ENCODE results near the gene NLN.
"Not testable (repeated sequence)": the region's sequence is repeated elsewhere in the genome, so short reads cannot be mapped to it uniquely, and the experiment has no call there.

Gene NLN

DNA sequence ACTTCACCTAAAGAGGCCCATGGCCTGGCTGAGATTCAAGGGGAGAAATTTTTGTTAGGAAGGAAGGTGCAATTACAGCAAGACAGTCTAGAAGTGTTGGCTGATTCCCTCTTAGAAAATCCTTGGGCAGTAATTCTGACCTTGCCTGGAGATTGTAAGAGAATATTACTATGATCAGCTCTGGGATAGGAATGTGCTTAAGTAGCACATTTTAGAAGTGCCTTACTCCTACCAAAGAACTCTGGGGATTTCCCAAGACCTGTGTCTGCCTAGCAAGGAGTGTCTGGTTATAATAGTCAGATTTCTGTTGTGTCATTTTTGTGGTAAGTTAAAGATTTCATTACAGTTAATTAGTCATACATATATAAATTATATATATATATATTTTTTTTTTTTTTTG is 52.3 kb downstream of the NLN start:
- Histone ChIP-seq H3K9ac (ENCODE audit: low read depth, low read length) (no peak overlapping the region), H3K4me1 (ENCODE audit: control insufficient read depth, insufficient read depth, low read length) (no peaks in the 10 kb centered on the region), H3K27ac (ENCODE audit: low read depth, low read length) (no peak overlapping the region), H3K4me3 (ENCODE audit: low read depth, low read length) (no peak overlapping the region), H3K9me3 (ENCODE audit: control insufficient read depth, insufficient read depth, low read length) (no peaks in the 10 kb centered on the region), H3K27me3 (ENCODE audit: control insufficient read depth, insufficient read depth, low read length) (no peaks in the 10 kb centered on the region), H3K36me3 (ENCODE audit: control insufficient read depth, insufficient read depth, low read length) (peaks cover 61% of the 10 kb centered on the region)

DNA sequence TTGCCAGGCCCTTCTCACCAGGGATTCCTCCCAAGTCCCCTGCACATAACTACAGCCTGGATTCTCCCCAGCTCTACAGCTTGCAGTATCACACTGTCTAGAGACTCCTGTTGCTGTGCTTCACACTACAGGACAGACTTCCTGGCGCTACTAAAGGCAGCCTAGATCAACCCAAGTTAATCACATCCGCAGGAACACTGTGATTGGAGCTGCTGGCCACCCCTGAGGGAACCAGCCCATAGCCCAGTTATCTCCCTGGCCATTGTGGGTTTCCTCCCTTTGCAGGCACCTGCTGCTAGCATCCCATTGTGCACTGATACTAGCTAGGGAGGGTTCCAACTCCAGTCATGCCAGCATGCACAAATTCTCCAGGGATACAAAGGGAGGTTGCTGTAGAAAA is 53.5 kb downstream of the NLN start:
- no peak overlapping the region for H3K4me3 ChIP-seq (ENCODE audit: low read depth, low read length)
- no peaks in the 10 kb centered on the region for H3K4me1 ChIP-seq (ENCODE audit: control insufficient read depth, insufficient read depth, low read length)
- H3K27me3 ChIP-seq (ENCODE audit: control insufficient read depth, insufficient read depth, low read length): no peaks in the 10 kb centered on the region
- no peaks in the 10 kb centered on the region for H3K9me3 ChIP-seq (ENCODE audit: control insufficient read depth, insufficient read depth, low read length)
- no peak overlapping the region for H3K9ac ChIP-seq (ENCODE audit: low read depth, low read length)
- H3K27ac ChIP-seq (ENCODE audit: low read depth, low read length): peak overlapping the region; percentile 9
- peaks cover 61% of the 10 kb centered on the region for H3K36me3 ChIP-seq (ENCODE audit: control insufficient read depth, insufficient read depth, low read length)

DNA sequence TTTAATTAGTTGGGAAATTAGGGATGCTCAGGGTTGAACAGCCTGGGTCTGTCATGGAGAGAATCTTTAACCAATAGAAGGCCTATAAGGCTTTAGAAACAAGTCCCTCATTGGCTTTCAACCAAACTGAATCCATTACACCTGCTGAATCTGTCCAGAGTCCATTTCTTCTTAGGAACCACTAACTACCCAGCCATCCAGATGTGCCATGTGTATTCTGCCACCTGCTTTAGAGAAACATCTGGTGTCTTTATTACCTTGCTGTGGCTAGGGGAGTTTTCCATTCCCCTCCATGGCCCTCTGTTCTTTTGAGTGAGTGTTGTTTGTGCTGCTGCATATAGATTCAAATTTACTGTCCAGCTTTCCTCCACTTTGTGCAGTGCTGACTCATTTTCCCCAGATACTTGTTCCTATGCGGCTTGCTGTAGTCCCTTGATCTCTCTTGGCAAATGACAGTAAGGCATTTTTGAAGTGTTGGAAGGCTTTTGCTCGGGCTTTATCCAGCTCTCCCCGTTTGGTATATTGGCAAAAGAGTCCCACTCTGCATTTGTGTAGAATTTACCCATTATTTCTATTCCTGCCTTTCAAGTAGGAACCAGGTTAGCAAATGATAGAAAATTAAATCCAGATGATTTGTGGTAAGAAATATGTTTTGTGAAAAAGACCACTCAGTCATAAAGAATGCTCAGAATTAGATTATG is 54.6 kb downstream of the NLN start:
- no peaks in the 10 kb centered on the region for H3K9me3 ChIP-seq (ENCODE audit: control insufficient read depth, insufficient read depth, low read length)
- no peak overlapping the region for H3K4me3 ChIP-seq (ENCODE audit: low read depth, low read length)
- no peak overlapping the region for H3K9ac ChIP-seq (ENCODE audit: low read depth, low read length)
- H3K4me1 ChIP-seq (ENCODE audit: control insufficient read depth, insufficient read depth, low read length): no peaks in the 10 kb centered on the region
- H3K27me3 ChIP-seq (ENCODE audit: control insufficient read depth, insufficient read depth, low read length): no peaks in the 10 kb centered on the region
- peaks cover 62% of the 10 kb centered on the region for H3K36me3 ChIP-seq (ENCODE audit: control insufficient read depth, insufficient read depth, low read length)
- H3K27ac ChIP-seq (ENCODE audit: low read depth, low read length): no peak overlapping the region

DNA sequence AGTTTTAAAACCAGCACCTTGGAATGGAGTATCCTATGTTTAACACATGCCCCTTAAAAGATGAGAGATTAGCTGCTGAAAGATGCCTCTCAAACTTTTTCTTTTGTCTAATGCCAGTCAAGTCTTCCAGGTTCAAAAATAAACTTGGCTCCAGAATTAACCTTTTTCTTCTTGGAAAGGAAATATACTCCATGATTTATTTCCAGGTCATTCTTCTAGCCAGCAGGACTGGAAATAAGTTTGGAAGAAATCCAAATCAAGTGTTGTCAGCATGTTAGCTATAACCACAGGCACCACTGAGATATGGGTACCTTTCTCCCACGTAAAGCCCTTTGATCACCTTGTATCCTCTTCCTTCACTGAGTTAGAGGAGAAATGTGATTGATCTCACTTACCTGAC is 56.1 kb downstream of the NLN start:
- H3K27me3 ChIP-seq (ENCODE audit: control insufficient read depth, insufficient read depth, low read length): no peaks in the 10 kb centered on the region
- H3K36me3 ChIP-seq (ENCODE audit: control insufficient read depth, insufficient read depth, low read length): peaks cover 75% of the 10 kb centered on the region
- no peak overlapping the region for H3K27ac ChIP-seq (ENCODE audit: low read depth, low read length)
- H3K9me3 ChIP-seq (ENCODE audit: control insufficient read depth, insufficient read depth, low read length): no peaks in the 10 kb centered on the region
- no peak overlapping the region for H3K9ac ChIP-seq (ENCODE audit: low read depth, low read length)
- H3K4me1 ChIP-seq (ENCODE audit: control insufficient read depth, insufficient read depth, low read length): no peaks in the 10 kb centered on the region
- no peak overlapping the region for H3K4me3 ChIP-seq (ENCODE audit: low read depth, low read length)

DNA sequence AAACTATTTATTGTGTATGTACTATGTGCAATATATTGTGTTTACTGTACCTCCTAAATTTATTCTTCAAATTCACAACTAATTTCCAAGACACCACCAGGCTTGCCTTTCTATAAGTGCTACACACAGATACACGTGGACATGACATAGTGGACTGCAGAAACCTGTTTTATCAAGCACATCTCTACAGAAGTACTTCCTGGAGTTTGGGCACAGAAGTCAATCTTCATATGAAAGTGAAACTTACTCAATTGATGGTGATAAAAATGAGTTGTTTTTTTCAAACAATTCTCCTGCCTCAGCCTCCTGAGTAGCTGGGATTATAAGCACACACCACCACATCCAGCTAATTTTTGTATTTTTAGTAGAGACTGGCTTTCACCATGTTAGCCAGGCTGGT is 57.6 kb downstream of the NLN start:
- no peaks in the 10 kb centered on the region for H3K27me3 ChIP-seq (ENCODE audit: control insufficient read depth, insufficient read depth, low read length)
- H3K9ac ChIP-seq (ENCODE audit: low read depth, low read length): no peak overlapping the region
- no peaks in the 10 kb centered on the region for H3K4me1 ChIP-seq (ENCODE audit: control insufficient read depth, insufficient read depth, low read length)
- H3K9me3 ChIP-seq (ENCODE audit: control insufficient read depth, insufficient read depth, low read length): no peaks in the 10 kb centered on the region
- H3K27ac ChIP-seq (ENCODE audit: low read depth, low read length): no peak overlapping the region
- no peak overlapping the region for H3K4me3 ChIP-seq (ENCODE audit: low read depth, low read length)
- H3K36me3 ChIP-seq (ENCODE audit: control insufficient read depth, insufficient read depth, low read length): peaks cover 87% of the 10 kb centered on the region

DNA sequence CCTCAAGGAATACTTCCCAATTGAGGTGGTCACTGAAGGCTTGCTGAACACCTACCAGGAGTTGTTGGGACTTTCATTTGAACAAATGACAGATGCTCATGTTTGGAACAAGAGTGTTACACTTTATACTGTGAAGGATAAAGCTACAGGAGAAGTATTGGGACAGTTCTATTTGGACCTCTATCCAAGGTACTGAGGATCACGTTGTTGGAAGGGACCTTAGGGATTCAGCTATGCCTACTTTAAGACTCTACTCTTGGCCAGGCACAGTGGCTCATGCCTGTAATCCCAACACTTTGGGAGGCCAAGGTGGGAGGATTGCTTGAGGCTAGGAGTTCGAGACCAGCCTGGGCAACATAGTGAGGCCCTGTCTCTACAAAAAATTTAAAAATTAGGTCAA is 66.3 kb downstream of the NLN start:
- not testable (repeated sequence) for H3K9me3 ChIP-seq (ENCODE audit: control insufficient read depth, insufficient read depth, low read length); H3K27ac ChIP-seq (ENCODE audit: low read depth, low read length); H3K27me3 ChIP-seq (ENCODE audit: control insufficient read depth, insufficient read depth, low read length); H3K9ac ChIP-seq (ENCODE audit: low read depth, low read length); H3K4me3 ChIP-seq (ENCODE audit: low read depth, low read length); H3K4me1 ChIP-seq (ENCODE audit: control insufficient read depth, insufficient read depth, low read length)
- peaks cover 91% of the 10 kb centered on the region for H3K36me3 ChIP-seq (ENCODE audit: control insufficient read depth, insufficient read depth, low read length)

DNA sequence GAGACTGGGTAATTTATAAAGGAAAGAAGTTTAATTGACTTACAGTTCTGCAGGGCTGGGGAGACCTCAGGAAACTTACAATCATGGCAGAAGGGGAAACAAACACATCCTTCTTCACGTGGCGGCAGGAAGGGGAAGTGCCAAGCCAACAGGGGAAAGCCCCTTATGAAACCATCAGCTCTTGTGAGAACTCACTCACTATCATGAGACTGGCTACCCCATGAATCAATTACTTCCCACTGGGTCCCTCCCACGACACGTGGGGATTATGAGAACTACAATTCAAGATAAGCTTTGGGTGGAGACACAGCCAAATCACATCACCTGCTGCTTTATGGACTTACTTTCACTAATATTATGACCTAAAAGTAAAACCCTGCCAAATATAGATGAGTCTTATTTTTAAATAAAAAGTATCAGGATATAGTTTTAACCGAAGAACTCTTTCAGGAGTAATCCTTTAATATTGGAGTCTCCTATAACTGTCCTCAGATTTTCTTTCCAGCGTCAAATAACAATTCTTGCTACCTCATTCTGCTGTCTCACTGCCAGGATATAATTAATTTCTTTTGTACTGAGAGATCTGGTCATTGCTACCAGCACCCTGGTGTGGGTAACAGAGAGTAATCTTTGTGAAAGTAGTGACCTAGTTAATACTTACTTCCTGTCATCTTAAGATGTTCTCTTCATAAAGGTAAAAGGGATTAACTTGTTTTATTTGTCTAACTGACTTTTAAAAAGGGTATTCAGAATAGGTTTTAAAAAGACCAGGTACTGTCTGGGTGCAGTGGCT is 68.6 kb downstream of the NLN start:
- Histone ChIP-seq H3K27ac (ENCODE audit: low read depth, low read length) (no peak overlapping the region), H3K4me1 (ENCODE audit: control insufficient read depth, insufficient read depth, low read length) (no peaks in the 10 kb centered on the region), H3K27me3 (ENCODE audit: control insufficient read depth, insufficient read depth, low read length) (no peaks in the 10 kb centered on the region), H3K9ac (ENCODE audit: low read depth, low read length) (no peak overlapping the region), H3K9me3 (ENCODE audit: control insufficient read depth, insufficient read depth, low read length) (no peaks in the 10 kb centered on the region), H3K4me3 (ENCODE audit: low read depth, low read length) (no peak overlapping the region), H3K36me3 (ENCODE audit: control insufficient read depth, insufficient read depth, low read length) (peaks cover 86% of the 10 kb centered on the region)

DNA sequence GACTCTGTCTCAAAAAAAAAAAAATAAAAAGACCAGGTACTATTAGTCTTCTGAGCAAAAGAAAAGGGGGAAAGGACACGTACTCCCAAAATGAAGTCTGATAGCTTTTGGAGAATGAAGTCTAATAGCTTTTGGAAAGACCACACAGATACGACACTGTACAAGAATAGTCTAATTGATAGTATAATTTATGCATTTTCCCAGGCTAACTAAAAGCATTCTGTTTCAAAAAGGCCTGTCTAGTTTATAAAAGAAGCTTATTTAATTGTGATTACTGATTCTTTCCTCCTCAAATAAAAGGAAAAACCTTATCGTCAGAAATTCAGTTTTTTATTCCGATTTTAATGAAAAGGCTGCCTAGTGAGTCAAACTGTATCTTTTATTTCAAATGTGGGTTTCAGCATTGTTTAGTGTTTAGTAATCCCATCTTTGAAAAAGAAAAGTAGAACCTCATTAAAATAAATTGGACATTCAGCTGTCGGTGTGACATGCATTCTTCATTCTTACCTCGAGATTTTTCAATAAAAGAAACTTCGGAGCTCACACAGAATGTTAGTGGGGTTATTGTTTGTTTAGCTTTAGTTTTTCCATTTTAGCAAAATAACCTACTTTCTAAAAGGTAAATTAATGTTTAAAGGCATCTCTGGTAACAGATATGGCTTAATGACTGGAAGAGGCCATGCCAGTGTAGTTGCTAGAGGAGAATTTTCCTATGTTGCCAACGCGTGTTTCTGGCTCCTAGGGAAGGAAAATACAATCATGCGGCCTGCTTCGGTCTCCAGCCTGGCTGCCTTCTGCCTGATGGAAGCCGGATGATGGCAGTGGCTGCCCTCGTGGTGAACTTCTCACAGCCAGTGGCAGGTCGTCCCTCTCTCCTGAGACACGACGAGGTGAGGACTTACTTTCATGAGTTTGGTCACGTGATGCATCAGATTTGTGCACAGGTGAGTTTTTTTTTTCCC is 70.0 kb downstream of the NLN start:
- Histone ChIP-seq H3K36me3 (ENCODE audit: control insufficient read depth, insufficient read depth, low read length) (peaks cover 85% of the 10 kb centered on the region), H3K27me3 (ENCODE audit: control insufficient read depth, insufficient read depth, low read length) (no peaks in the 10 kb centered on the region), H3K27ac (ENCODE audit: low read depth, low read length) (no peak overlapping the region), H3K9ac (ENCODE audit: low read depth, low read length) (no peak overlapping the region), H3K9me3 (ENCODE audit: control insufficient read depth, insufficient read depth, low read length) (no peaks in the 10 kb centered on the region), H3K4me3 (ENCODE audit: low read depth, low read length) (no peak overlapping the region), H3K4me1 (ENCODE audit: control insufficient read depth, insufficient read depth, low read length) (no peaks in the 10 kb centered on the region)

DNA sequence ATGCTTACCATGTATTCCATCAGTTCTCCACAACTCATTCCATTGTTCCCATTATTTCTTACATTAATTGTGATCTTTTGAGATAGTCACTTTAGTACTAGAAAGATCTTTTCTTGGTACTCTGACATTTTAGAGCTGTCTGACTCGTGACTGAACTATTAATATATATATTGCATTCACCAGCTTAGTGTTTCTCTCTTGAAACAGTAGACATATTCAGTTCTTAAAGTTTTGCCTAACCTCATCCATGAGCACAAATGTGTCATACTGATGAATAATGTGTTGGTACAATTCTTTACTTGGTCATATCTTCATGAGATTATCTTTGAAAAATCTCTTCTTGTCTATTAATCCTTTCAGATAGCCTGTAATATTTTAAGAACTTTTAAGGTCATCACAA is 74.3 kb downstream of the NLN start:
- Histone ChIP-seq H3K4me1 (ENCODE audit: control insufficient read depth, insufficient read depth, low read length) (no peaks in the 10 kb centered on the region), H3K9ac (ENCODE audit: low read depth, low read length) (no peak overlapping the region), H3K36me3 (ENCODE audit: control insufficient read depth, insufficient read depth, low read length) (peaks cover 78% of the 10 kb centered on the region), H3K27me3 (ENCODE audit: control insufficient read depth, insufficient read depth, low read length) (no peaks in the 10 kb centered on the region), H3K27ac (ENCODE audit: low read depth, low read length) (no peak overlapping the region), H3K4me3 (ENCODE audit: low read depth, low read length) (no peak overlapping the region), H3K9me3 (ENCODE audit: control insufficient read depth, insufficient read depth, low read length) (no peaks in the 10 kb centered on the region)

DNA sequence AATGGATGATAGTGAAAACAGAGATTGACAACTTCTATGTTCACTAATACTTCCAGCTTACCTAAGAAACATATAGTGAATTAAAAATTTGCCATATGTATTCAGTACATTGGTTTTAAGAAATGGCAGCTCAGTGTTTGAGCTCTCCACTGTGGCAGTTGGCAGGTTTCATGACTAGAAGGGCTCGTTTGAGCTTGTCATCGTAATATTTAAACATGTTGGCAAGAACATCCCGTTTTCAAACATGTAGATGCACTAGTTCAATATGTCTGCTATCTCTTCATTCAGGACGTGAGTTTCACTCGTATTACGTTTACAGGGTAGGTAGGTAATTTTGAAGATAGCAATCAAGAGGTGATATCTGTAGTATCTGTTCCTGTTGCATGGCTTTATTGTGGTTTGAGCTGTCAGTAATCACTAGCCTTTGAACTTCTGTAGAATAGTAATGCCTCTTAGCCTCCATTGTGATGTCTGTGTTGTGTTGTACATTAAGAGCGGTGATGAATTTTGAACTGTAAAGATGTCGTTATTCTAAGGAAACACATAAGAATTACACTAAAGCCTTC is 74.8 kb downstream of the NLN start:
- H3K9ac ChIP-seq (ENCODE audit: low read depth, low read length): no peak overlapping the region
- H3K27ac ChIP-seq (ENCODE audit: low read depth, low read length): no peak overlapping the region
- no peaks in the 10 kb centered on the region for H3K9me3 ChIP-seq (ENCODE audit: control insufficient read depth, insufficient read depth, low read length)
- peaks cover 80% of the 10 kb centered on the region for H3K36me3 ChIP-seq (ENCODE audit: control insufficient read depth, insufficient read depth, low read length)
- H3K27me3 ChIP-seq (ENCODE audit: control insufficient read depth, insufficient read depth, low read length): no peaks in the 10 kb centered on the region
- no peak overlapping the region for H3K4me3 ChIP-seq (ENCODE audit: low read depth, low read length)
- no peaks in the 10 kb centered on the region for H3K4me1 ChIP-seq (ENCODE audit: control insufficient read depth, insufficient read depth, low read length)

All from HUES48 (cell line).